ENCODE results near the gene POLR3B.

The POLR3B gene

GRCh38 chr12:106415134-106415533, 57.6 kb downstream of the POLR3B start:
- DNase-seq (ENCODE audit: low read depth in 2 of 2) = no peak

GRCh38 chr12:106416273-106416672, 58.7 kb downstream of the POLR3B start:
- DNase-seq (ENCODE audit: low read depth in 2 of 2) = no peak

GRCh38 chr12:106417926-106418910, 60.7 kb downstream of the POLR3B start:
- no peak for DNase-seq (ENCODE audit: low read depth in 2 of 2)

GRCh38 chr12:106418970-106419369, 61.4 kb downstream of the POLR3B start:
- no peak for DNase-seq (ENCODE audit: low read depth in 2 of 2)

- no peak for DNase-seq (ENCODE audit: low read depth in 2 of 2)
These were observed 65.7 kb downstream of the POLR3B start for GRCh38 chr12:106423291-106423690.

- no peak for DNase-seq (ENCODE audit: low read depth in 2 of 2)
These were observed 67.6 kb downstream of the POLR3B start for GRCh38 chr12:106425061-106425702.

GRCh38 chr12:106427917-106428316, 70.4 kb downstream of the POLR3B start:
- DNase-seq (ENCODE audit: low read depth in 2 of 2) = no peak

GRCh38 chr12:106428384-106428783, 70.8 kb downstream of the POLR3B start:
- DNase-seq (ENCODE audit: low read depth in 2 of 2) = no peak

GRCh38 chr12:106429043-106429552, 71.5 kb downstream of the POLR3B start:
- no peak for DNase-seq (ENCODE audit: low read depth in 2 of 2)

GRCh38 chr12:106429636-106430035, 72.1 kb downstream of the POLR3B start:
- DNase-seq (ENCODE audit: low read depth in 2 of 2) = no peak

GRCh38 chr12:106431839-106432411, 74.4 kb downstream of the POLR3B start:
- no peak for DNase-seq (ENCODE audit: low read depth in 2 of 2)

GRCh38 chr12:106433055-106433454, 75.5 kb downstream of the POLR3B start:
- DNase-seq (ENCODE audit: low read depth in 2 of 2) = no peak

- no peak for DNase-seq (ENCODE audit: low read depth in 2 of 2)
These were observed 77.0 kb downstream of the POLR3B start for GRCh38 chr12:106434526-106434925.

- no peak for DNase-seq (ENCODE audit: low read depth in 2 of 2)
These were observed 78.6 kb downstream of the POLR3B start for GRCh38 chr12:106436164-106436563.

- no peak for DNase-seq (ENCODE audit: low read depth in 2 of 2)
These were observed 85.0 kb downstream of the POLR3B start for GRCh38 chr12:106442575-106442974.

GRCh38 chr12:106445053-106445452, 87.5 kb downstream of the POLR3B start:
- no peak for DNase-seq (ENCODE audit: low read depth in 2 of 2)

- DNase-seq (ENCODE audit: low read depth in 2 of 2) = no peak
These were observed 88.4 kb downstream of the POLR3B start for GRCh38 chr12:106445959-106446358.

GRCh38 chr12:106446419-106447092, 89.0 kb downstream of the POLR3B start:
- no peak for DNase-seq (ENCODE audit: low read depth in 2 of 2)

- DNase-seq (ENCODE audit: low read depth in 2 of 2) = no peak
These were observed 94.8 kb downstream of the POLR3B start for GRCh38 chr12:106452309-106452708.

- DNase-seq (ENCODE audit: low read depth in 2 of 2) = no peak
These were observed 97.6 kb downstream of the POLR3B start for GRCh38 chr12:106455111-106455510.

- DNase-seq (ENCODE audit: low read depth in 2 of 2) = no peak
These were observed 101.6 kb downstream of the POLR3B start for GRCh38 chr12:106459124-106459523.

GRCh38 chr12:106459534-106459933, 102.0 kb downstream of the POLR3B start:
- DNase-seq (ENCODE audit: low read depth in 2 of 2) = no peak
